AG09309 (cell line): ENCODE measurements around the gene RAB14.
"Not testable (repeated sequence)": the region's sequence is repeated elsewhere in the genome, so short reads cannot be mapped to it uniquely, and the experiment has no call there.

Source experiments
- DNase-seq: peaks from one replicate; pipeline ENCODE4 v3.0.0-alpha.2; 2010; ENCODE audit warnings: low read depth
- H3K4me3 ChIP-seq: 2 replicates; pipeline ENCODE4 v1.5.1; 2011; ENCODE audit warnings: mild to moderate bottlenecking, low read depth, low read length, moderate library complexity; ENCODE audit not compliant: control insufficient read depth
- CTCF ChIP-seq: IDR thresholded peaks from 2 replicates; pipeline ENCODE4 v1.5.1; 2011; ENCODE audit warnings: mild to moderate bottlenecking, low read depth, low read length, inconsistent platforms; ENCODE audit not compliant: insufficient read depth, control insufficient read depth; ENCODE audit errors: missing control alignments

Gene RAB14

GRCh38 chr9:121179930-121180681, 21.6 kb downstream of the RAB14 start:
- no peak overlapping the region for H3K4me3 ChIP-seq
- no peak for DNase-seq
- TF ChIP-seq CTCF = no peak

- not testable (repeated sequence) for H3K4me3 ChIP-seq, DNase-seq
Observed at GRCh38 chr9:121179373-121179721, 22.3 kb downstream of the RAB14 start.

GRCh38 chr9:121178676-121179372, 22.8 kb downstream of the RAB14 start:
- no peak overlapping the region for H3K4me3 ChIP-seq
- DNase-seq = no peak
- no peak for TF ChIP-seq CTCF

GRCh38 chr9:121173501-121173900, 28.2 kb downstream of the RAB14 start:
- no peak for TF ChIP-seq CTCF
- DNase-seq = no peak
- no peak overlapping the region for H3K4me3 ChIP-seq

- H3K4me3 ChIP-seq = no peak overlapping the region
- no peak for DNase-seq
- TF ChIP-seq CTCF = no peak
Observed at GRCh38 chr9:121172726-121173487, 28.8 kb downstream of the RAB14 start.

- H3K4me3 ChIP-seq = no peak overlapping the region
- TF ChIP-seq CTCF = no peak
- no peak for DNase-seq
Observed at GRCh38 chr9:121171236-121171635, 30.4 kb downstream of the RAB14 start.
